CD1c-positive myeloid dendritic cell (primary cell): ENCODE data around the gene AR.

Source experiments
- DNase-seq: peaks from one replicate; pipeline ENCODE4 v3.0.0-alpha.2; 2016; ENCODE audit errors: extremely low spot score

AR gene

GRCh38 chrX:67563469-67564448 lies 19.9 kb downstream of the AR start:
- DNase-seq, result no peak

- no peak for DNase-seq
These were observed 20.7 kb downstream of the AR start for GRCh38 chrX:67564475-67564874.

DNA sequence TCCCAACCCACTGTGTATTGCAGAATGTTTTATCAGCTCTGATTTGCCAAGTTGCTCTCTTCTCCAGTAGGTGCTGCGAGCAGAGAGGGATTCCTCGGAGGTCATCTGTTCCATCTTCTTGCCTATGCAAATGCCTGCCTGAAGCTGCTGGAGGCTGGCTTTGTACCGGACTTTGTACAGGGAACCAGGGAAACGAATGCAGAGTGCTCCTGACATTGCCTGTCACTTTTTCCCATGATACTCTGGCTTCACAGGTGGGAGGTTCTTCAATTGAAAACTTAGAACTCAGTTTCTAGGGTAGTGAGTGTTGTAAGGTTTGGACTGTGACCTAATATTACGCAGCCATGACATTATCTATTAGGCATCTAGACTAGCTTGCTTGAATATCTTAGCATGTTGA lies 24.9 kb downstream of the AR start:
- DNase-seq, result no peak

DNA sequence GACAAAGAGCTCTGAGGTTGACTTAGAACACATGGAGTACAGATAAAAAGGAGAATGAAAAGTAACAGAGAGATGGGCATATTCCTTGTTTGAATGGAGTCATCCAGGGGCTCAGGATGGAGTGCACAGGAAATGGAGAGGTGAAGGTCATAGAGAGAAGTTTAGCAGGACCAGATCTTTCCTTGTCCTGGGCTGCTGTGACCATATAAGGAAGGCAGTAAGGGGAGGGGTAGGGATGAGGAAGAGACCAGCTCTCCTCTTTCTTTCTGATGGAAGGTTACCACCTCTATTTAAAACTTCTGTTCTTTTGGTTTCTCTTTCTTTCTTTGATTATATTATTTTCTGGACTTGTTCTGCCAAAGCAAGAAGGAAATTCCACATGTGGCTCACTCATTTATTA lies 27.0 kb downstream of the AR start:
- no peak for DNase-seq

DNA sequence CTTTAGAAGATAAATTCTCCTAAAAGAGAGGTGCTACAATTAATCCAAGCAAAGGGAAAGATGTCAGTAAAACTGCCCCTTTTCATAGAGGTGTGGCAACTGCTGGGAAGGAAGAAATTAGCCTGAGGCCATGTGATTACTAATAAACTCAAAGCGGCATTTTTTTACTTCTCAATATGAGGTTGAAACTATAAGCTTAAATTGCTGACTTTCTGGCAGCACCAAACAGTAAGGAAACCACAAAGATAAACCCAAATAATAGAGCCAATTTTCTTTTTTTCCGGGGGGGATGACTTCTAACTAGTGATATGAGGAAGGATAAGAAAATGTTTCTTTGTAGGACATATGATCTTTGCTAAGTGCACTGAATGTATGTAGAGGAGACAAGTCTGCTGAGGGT lies 30.9 kb downstream of the AR start:
- no peak for DNase-seq

DNA sequence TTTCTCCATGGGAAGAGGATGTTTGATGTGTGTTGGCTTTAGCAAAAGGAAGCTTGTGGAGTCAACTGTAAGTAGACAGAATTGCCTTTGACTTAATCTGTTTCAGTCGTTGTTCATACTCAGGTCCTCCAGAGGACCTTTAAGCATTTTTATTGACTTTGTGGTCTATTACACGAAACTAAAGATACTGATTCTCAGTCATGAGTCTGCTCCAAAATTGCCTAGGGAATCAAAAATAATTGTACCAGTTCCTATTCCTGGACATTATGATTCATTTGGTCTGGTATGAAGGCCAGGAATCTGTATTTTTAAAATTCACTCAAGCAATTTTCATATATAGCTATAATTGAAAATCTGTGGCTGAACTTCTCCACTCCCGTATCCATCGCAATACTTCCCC lies 38.6 kb downstream of the AR start:
- no peak for DNase-seq

- DNase-seq, result no peak
These were observed 39.4 kb downstream of the AR start for GRCh38 chrX:67583171-67583570.

- no peak for DNase-seq
These were observed 41.6 kb downstream of the AR start for GRCh38 chrX:67585401-67585800.

DNA sequence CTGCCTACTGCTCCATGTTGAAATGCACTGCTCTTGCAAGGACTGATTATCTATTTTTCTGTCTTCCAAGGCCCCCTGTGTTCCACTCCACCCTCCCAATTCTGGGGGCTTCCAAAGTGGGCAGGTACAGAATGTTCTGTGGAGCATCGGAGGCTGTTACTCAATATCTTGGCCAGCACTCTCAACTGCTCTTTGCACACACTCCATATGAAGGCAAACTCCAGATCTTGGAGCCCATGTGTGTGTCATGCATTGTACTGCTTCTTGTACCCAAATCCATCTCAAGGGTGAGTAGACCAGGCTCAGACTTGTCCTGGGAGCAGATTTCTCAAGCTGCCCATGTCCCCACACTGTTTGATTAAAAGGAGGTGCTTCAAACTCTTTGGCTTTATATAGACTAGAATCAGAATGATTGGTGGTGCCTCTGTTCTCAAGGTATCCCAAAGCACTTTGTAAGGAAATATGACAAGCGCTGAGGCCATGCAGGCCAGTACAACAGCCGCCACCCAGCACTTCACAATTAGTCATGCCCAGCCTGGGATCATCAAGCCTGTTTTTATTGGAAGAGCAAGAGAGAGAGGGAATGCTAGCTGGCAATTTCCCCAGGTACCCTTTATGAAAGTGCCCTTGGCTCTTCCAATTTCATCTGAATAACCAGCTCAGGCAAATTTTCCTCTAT lies 44.3 kb downstream of the AR start:
- DNase-seq, result no peak

GRCh38 chrX:67596839-67597790 lies 53.3 kb downstream of the AR start:
- no peak for DNase-seq

DNA sequence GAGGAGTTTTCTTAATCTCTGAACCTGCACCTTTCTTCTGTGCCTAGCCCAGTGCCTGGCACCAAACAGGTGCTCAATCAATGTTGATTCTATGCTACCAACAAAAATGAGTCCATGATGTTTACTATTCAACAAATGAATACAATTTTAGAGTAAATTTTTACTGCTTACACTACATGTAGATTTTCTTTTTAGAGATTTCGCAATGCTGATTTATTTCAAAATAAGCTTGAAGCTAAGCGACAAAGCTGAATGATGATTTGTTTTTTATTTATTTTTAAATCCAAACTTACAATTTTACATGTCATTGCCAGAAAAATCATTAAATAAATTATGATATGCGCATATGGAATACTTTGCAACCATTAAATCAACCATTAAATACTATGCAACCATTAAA lies 55.7 kb downstream of the AR start:
- no peak for DNase-seq

DNA sequence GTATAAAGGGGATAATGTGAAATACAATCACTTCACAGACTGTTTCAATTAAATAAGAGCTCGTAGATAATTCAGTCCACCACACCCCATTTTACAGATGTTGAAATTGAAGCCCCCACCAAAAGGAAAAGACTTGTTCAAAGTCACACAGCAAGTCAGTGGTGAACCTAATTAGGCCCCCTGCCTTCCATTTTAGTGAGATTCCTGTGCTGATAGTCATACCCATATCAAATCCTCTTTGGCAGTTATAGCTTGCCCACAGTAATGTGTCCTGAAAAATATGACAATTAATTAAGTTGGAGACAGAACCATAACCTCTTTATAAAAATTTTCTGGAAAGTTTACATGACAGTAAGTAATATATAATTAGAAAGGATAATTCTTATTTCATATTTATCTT lies 58.0 kb downstream of the AR start:
- DNase-seq, result no peak

- DNase-seq, result no peak
These were observed 61.3 kb downstream of the AR start for GRCh38 chrX:67604979-67605703.

- DNase-seq, result no peak
These were observed 63.6 kb downstream of the AR start for GRCh38 chrX:67607466-67607865.

GRCh38 chrX:67610282-67610681 lies 66.5 kb downstream of the AR start:
- DNase-seq, result no peak

DNA sequence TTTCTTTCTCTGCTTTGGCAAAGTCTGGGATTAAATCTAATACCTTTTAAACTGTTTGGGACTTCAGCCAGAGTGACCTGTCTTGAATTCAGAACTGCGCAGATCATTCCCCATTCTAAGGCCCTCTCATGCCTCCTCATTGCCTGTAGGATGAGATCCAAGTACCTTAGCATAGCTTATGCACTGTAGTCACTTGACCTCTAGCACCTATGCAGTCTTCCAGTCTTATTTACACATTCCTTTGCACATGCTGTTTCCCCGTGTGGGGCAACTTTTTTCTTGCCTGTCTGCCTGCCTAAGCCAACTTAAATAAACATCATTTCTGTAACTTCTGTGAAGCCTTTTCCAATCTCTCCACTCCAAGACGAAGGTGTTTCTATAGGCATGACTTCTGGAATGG lies 68.4 kb downstream of the AR start:
- DNase-seq, result no peak

GRCh38 chrX:67613366-67613765 lies 69.5 kb downstream of the AR start:
- no peak for DNase-seq

GRCh38 chrX:67613996-67614395 lies 70.2 kb downstream of the AR start:
- no peak for DNase-seq

- DNase-seq, result no peak
These were observed 70.6 kb downstream of the AR start for GRCh38 chrX:67614423-67614822.

DNA sequence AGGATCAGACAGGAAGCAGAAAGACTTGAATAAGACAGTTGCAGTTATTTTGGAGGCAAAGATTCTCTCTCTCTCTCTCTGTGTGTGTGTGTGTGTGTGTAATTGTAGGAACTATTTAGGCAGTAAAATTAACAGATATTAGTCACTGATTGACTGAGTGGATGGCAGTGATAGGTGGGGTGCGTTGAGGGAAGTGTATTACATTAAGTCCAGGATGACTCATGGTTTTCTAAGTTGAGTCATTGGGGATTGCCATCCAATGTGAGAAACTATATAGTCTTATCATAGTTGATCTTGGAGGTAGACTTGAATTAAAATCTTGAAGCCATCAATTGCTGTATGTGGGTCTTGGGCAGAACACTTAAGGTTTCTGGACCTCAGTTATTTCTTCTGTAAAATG lies 75.4 kb downstream of the AR start:
- DNase-seq, result peak; percentile 1

- no peak for DNase-seq
These were observed 78.3 kb downstream of the AR start for GRCh38 chrX:67622053-67622585.
